ENCODE measurements around the gene SCARF2.

The SCARF2 gene

GRCh38 chr22:20439928-20440575, 2.4 kb upstream of the SCARF2 start:
- no peak for DNase-seq

- DNase-seq: no peak
These were observed 1.9 kb upstream of the SCARF2 start for GRCh38 chr22:20439556-20439927.

- no peak for DNase-seq
These were observed 1.3 kb upstream of the SCARF2 start for GRCh38 chr22:20438678-20439492.

- DNase-seq: no peak
These were observed 727 bp upstream of the SCARF2 start for GRCh38 chr22:20438427-20438677.

GRCh38 chr22:20436768-20437612, 635 bp downstream of the SCARF2 start:
- no peak for DNase-seq

- no peak for DNase-seq
These were observed 1.3 kb downstream of the SCARF2 start for GRCh38 chr22:20436307-20436767.

- no peak for DNase-seq
These were observed 2.0 kb downstream of the SCARF2 start for GRCh38 chr22:20435436-20436306.

GRCh38 chr22:20434773-20435172, 2.9 kb downstream of the SCARF2 start:
- no peak for DNase-seq

GRCh38 chr22:20434264-20434751, 3.3 kb downstream of the SCARF2 start:
- no peak for DNase-seq

- no peak for DNase-seq
These were observed 3.9 kb downstream of the SCARF2 start for GRCh38 chr22:20433686-20434241.

GRCh38 chr22:20433191-20433590, 4.4 kb downstream of the SCARF2 start:
- no peak for DNase-seq

- no peak for DNase-seq
These were observed 5.4 kb downstream of the SCARF2 start for GRCh38 chr22:20432244-20432686.

- no peak for DNase-seq
These were observed 6.0 kb downstream of the SCARF2 start for GRCh38 chr22:20431511-20432192.

GRCh38 chr22:20430720-20431510, 6.7 kb downstream of the SCARF2 start:
- no peak for DNase-seq

GRCh38 chr22:20430101-20430719, 7.4 kb downstream of the SCARF2 start:
- no peak for DNase-seq

- DNase-seq: peak; percentile 89
These were observed 8.1 kb downstream of the SCARF2 start for GRCh38 chr22:20429254-20430100.

GRCh38 chr22:20428496-20429253, 8.9 kb downstream of the SCARF2 start:
- no peak for DNase-seq

- DNase-seq: no peak
These were observed 9.6 kb downstream of the SCARF2 start for GRCh38 chr22:20427945-20428417.
